Ecto neural progenitor cell (in vitro differentiated cells): Measurements from ENCODE around the gene OR6B2.

ENCODE experiments used
- DNase-seq: peaks from one replicate; pipeline ENCODE4 v3.0.0-alpha.2; 2018; ENCODE audit warnings: low spot score

OR6B2 gene

DNA sequence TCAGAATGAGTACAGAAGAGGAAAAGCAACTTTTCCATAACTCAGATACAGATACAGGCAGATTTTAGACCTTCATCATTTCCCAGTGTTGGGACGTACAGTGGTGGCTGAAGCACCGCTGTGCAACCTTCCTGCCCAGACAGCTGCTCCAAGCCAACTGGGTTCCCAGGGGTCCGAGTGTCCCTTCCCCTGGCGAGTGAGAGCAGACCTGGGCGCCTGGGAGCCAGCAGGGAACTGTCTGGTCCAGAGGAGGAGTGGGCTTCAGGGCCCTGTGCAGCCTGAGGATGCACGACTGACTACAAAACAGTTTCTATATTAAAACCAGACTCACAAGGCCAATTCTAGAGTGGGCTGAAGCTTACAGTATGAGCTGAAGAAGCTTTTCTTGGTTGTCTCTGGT, 11.1 kb upstream of the OR6B2 start:
- no peak for DNase-seq

DNA sequence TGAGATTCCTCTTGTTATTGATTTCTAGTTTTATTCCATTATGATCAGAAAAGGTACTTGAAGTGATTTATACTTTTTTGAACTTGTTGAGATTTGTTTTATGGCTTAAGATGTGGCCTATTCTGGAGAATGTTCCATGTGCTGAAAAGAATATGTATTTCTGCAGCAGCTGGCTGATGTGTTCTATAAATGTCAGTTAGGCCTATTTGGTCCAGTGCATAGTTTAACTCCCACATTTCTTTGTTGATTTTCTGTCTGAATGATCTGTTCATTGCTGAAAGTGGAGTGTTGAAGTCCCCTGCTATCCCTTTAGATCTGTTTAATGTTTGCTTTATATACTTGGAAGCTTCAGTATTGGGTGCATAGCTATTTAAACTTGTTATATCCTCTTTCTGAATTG, 7.1 kb upstream of the OR6B2 start:
- no peak for DNase-seq

DNA sequence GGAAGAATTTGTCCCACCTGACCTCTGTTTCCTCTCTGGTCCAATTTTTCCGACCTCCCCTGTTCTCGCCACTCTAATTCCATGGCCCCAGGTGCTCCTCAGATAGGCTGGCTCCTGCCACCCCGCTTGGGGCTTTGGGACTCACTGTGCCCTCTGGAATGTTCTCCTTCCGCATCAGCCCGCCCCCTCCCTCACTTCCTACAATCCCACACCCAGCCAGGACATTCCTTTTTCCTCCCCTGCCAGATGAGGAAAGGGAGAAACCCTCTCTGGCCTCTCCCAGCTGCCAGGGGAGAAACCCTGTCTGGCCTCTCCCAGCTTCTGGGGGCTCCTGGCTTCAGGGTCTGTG, 3.1 kb upstream of the OR6B2 start:
- DNase-seq, result no peak

DNA sequence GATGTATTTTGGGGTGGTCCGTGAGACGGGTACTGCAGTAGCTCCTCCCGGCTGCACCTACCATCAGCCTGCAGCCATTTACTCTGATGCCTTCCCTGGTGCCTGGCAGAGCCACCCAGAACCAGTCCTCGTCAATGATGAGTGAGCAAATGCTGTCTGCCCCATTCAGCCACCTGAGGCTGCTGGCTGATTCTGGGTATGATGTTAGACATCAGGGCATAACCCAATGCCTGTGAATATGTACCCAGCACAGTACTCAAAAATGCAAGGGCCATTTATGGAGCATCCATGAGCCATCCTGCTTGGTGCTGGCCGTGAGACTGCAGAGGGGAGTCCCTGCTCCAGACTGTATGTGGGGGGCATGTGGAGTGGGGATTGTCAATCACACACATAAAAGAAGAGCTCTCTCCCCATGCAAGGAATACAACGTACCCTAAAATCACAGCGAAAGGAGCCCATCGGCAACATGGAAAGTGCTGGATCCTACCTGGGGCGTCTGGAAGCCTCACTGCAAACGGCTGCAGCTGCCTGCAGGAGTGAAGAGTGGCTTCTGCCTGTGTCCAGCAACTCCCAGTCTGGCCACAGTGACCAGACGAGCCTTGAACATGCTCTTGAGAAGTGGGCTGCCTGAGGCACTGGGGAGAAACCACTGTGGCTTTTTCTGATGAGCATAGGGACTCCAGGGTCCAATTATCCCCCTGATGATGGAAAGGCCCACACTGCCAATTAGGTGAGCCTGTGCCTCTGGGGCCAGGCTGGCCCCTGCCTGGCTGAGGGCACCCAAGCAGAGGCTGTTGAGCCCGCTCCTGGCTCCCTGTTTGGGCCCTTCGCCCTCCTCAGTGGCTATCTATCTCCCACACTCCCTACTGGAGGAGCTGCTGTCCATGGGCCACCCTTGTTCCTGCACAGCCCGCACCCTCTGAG, 2.4 kb upstream of the OR6B2 start:
- no peak for DNase-seq

DNA sequence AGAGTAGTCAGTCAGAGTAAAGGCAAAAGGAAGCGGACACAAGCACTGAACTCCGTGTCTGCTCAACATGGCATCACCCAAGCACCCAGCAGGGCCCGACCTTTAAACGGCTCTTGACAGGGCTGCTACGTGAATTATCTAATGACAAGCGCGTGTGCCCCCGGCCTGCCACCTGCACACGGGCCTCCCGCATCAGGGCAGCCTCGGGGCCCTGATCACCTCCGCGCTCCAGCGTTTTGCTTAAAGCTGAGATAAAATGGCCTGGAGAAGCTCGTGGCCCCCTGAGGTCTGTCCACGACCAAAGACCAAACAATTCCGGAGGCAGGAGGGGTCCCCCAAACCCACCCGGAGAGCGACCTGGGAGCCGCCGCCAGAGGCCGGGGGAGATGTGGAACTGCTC, 5.5 kb downstream of the OR6B2 start:
- no peak for DNase-seq

GRCh38 chr2:240023792-240024191, 6.4 kb downstream of the OR6B2 start:
- no peak for DNase-seq

- DNase-seq, result peak; percentile 79
These were observed 8.6 kb downstream of the OR6B2 start for GRCh38 chr2:240021488-240022104.

- DNase-seq, result no peak
These were observed 12.0 kb downstream of the OR6B2 start for GRCh38 chr2:240018071-240018750.

DNA sequence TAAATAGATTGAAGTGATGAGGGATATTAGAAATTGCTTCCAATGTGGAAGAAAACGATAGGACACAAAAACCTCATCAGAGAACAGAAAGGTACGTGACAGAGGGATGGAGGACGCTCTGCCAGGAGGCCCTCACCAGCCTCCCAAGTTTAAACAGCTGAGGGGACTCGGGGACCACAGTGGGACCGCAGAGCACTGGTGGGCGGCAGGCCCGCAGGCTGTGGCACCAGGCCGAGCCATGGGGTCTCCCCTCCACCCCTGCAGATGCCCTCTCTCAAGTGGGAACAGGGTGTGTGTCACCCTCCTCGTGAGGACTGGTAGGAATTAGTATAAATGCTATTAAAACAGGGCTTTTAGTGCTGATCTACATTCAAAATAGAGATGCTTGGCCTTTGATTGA, 15.9 kb downstream of the OR6B2 start:
- no peak for DNase-seq

- DNase-seq, result no peak
These were observed 16.9 kb downstream of the OR6B2 start for GRCh38 chr2:240013343-240013742.

DNA sequence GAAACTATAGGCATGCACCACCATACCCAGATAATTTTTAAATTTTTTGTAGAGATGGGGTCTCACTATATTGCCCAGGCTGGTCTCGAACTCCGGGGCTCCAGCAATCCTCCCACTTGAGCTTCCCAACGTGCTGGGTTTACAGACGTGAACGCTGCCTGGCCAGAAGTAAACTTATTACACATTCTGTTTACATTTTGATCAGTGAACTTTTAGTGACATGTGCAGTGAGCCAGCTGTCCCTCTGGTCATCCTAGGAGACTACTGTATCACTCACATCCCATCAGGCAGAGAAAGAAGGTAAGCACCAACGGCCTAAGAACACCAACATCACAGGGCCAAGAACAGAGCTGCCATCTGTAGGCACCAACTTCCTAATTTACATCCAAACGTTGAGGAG, 27.2 kb downstream of the OR6B2 start:
- DNase-seq, result no peak

DNA sequence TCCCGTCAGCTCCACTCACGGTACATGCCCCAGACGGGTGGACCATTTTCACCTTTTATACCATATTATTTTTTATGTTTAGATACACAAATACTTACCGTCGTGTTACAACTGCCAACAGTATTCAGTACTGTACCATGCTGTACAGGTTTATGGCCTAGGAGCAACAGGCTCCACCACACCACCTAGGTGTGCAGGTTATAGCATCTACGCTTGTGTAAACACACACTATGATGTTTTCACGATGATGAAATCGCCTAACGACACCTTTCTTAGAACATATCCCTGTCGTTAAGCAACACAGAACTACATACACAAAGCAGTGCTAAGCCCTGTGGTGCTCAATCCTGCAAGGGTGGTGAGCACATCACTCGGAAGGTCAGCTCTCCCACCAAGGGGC, 29.6 kb downstream of the OR6B2 start:
- DNase-seq, result no peak

DNA sequence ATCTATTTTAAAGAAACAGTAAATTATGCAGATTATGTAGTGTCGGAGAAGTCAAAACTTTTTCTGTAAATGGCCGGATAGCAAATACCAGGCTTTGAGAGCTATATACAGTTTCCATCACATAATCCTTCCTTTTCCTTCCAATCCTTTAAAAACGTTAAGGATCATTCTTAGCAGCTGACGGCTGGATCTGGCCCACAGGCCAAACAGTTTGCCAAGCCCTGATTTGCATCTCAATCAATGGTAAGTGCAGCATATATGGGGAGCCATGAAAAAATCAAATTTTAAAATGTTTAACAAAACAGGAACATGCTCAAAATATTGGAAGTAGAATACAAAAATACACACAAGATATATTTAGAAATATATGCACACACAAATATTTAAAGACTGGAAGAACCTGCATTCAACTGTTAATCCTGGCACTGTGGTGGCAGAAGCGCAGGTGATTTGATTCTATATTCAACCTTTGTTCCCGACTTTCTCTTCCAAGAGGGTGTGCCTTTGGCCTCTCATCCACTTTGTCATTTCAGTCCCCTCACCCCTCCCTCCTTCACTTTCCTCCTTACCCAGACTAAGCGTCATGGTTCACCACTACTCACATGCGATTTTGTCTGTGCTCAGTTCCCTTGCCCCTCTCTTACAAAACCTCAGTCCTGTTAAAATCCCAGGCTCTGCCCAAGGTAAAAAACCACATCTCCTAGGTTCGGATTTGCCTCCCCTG, 32.4 kb downstream of the OR6B2 start:
- no peak for DNase-seq

DNA sequence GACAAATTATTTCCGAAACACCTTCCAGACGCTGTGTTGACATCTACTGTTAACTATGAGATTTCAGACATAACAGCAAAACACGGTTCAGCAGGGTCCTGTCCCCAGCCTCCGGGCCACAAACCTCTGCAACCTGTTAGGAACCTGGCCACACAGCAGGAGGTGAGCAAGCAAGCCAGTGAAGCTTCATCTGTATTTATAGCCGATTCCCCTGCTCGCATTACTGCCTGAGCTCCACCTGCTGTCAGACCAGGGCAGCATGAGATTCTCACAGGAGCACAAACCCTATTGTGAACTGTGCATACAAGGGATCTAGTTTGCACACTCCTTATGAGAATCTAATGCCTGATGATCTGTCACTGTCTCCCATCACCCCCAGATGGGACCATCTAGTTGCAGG, 36.1 kb downstream of the OR6B2 start:
- no peak for DNase-seq

- DNase-seq, result no peak
These were observed 36.9 kb downstream of the OR6B2 start for GRCh38 chr2:239993291-239993690.

DNA sequence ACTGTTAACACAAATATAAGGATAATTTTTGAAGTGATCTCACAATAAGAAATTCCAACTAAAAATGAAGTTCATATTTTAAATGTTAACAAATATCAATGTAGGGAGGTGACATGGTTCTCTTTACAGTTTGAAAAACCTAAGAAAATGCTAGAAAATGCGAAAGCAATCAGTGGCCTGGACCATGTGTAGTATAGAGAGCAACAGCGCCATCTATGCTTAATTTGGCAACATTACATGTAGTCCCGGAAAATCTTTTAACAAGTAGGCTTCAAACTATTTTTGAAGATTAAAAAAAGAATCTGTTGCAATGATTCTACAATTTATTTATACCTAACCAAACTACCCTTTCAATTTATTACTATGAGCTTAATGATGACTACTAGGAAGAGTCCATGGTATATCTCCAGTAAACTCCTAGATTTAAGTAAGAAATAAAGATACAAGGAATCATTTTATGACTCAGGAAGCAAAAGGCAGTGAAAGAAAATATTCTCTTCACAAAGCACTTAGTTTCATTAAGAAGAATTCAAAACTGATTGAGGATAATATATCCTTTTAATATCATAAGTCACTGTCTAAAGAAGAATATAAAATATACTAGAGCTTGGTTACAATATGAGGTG, 38.4 kb downstream of the OR6B2 start:
- no peak for DNase-seq

GRCh38 chr2:239990966-239991365, 39.3 kb downstream of the OR6B2 start:
- DNase-seq, result no peak

GRCh38 chr2:239985356-239985755, 44.9 kb downstream of the OR6B2 start:
- DNase-seq, result no peak

- no peak for DNase-seq
These were observed 45.6 kb downstream of the OR6B2 start for GRCh38 chr2:239984421-239985194.

GRCh38 chr2:239983004-239983778, 47.0 kb downstream of the OR6B2 start:
- DNase-seq, result no peak
